ENCODE results near the gene SCD5.

Gene SCD5

GRCh38 chr4:82589756-82590155 lies 208.8 kb downstream of the SCD5 start:
- no peak for DNase-seq (ENCODE audit: low read depth)

GRCh38 chr4:82588771-82589270 lies 209.8 kb downstream of the SCD5 start:
- DNase-seq (ENCODE audit: low read depth): no peak

GRCh38 chr4:82587826-82588540 lies 210.6 kb downstream of the SCD5 start:
- DNase-seq (ENCODE audit: low read depth): no peak

- no peak for DNase-seq (ENCODE audit: low read depth)
Measured at GRCh38 chr4:82585690-82586435, 212.7 kb downstream of the SCD5 start.

GRCh38 chr4:82584931-82585330 lies 213.7 kb downstream of the SCD5 start:
- DNase-seq (ENCODE audit: low read depth): no peak

GRCh38 chr4:82583897-82584587 lies 214.6 kb downstream of the SCD5 start:
- no peak for DNase-seq (ENCODE audit: low read depth)

GRCh38 chr4:82579932-82580331 lies 218.7 kb downstream of the SCD5 start:
- DNase-seq (ENCODE audit: low read depth): no peak

Measured in iris pigment epithelial cell (primary cell).